OCI-LY7 (cell line): ENCODE data around the gene BCL7A.
"Not testable (repeated sequence)": the region's sequence is repeated elsewhere in the genome, so short reads cannot be mapped to it uniquely, and the experiment has no call there.

Experiments
- CTCF ChIP-seq: fragments of 200-600 bp; sonication (generic); conservative IDR thresholded peaks from 2 replicates; pipeline ENCODE4 v1.5.1; 2014; ENCODE audit warnings: mild to moderate bottlenecking, antibody characterized with exemption, low read length, moderate library complexity, mixed read lengths
- EZH2phosphoT487 ChIP-seq: fragments of 200-600 bp; sonication (generic); IDR thresholded peaks from 2 replicates; pipeline ENCODE4 v1.6.1; 2018; ENCODE audit warnings: low read depth, borderline replicate concordance, mild to moderate bottlenecking, mixed run types, antibody characterized with exemption, low read length, moderate library complexity, mixed read lengths

- not testable (repeated sequence) for TF ChIP-seq CTCF, EZH2phosphoT487
Measured at GRCh38 chr12:122105496-122105895, 83.8 kb downstream of the BCL7A start.
